GM18861 (cell line): ENCODE measurements around the gene HAUS2.
"Not testable (repeated sequence)": the region's sequence is repeated elsewhere in the genome, so short reads cannot be mapped to it uniquely, and the experiment has no call there.

Experiments
- ATAC-seq: cut with Tn5 transposase; IDR thresholded peaks from one replicate; pipeline ENCODE4 v1.9.1; 2021; ENCODE audit not compliant: unreplicated experiment

Gene HAUS2

GRCh38 chr15:42548249-42549031 lies at the start of gene HAUS2, which contains the start of gene LRRC57:
Gene HAUS2, plus strand, starts transcription at chr15:42548838. Its CDS starts 35 bp downstream, at chr15:42548873.
Gene LRRC57, minus strand, starts transcription at chr15:42548793. Its CDS starts 359 bp downstream, at chr15:42548434.
- ATAC-seq, result peak; percentile 74

- ATAC-seq, result no peak
Observed at GRCh38 chr15:42499858-42500609, 48.6 kb upstream of the HAUS2 start.

GRCh38 chr15:42502477-42502876 lies 46.2 kb upstream of the HAUS2 start:
- ATAC-seq, result no peak

- no peak for ATAC-seq
Observed at GRCh38 chr15:42503825-42504224, 44.8 kb upstream of the HAUS2 start.

- peak; percentile 12 for ATAC-seq
Observed at GRCh38 chr15:42504631-42505030, 44.0 kb upstream of the HAUS2 start.

GRCh38 chr15:42507514-42507913 lies 41.1 kb upstream of the HAUS2 start:
- no peak for ATAC-seq

- ATAC-seq, result no peak
Observed at GRCh38 chr15:42508263-42508690, 40.4 kb upstream of the HAUS2 start.

- no peak for ATAC-seq
Observed at GRCh38 chr15:42510258-42511006, 38.2 kb upstream of the HAUS2 start.

- no peak for ATAC-seq
Observed at GRCh38 chr15:42511007-42511391, 37.6 kb upstream of the HAUS2 start.

GRCh38 chr15:42523331-42523730 lies 25.3 kb upstream of the HAUS2 start:
- no peak for ATAC-seq

GRCh38 chr15:42528970-42529369 lies 19.7 kb upstream of the HAUS2 start:
- ATAC-seq, result no peak

- ATAC-seq, result no peak
Observed at GRCh38 chr15:42533246-42533645, 15.4 kb upstream of the HAUS2 start.

GRCh38 chr15:42544853-42545629 lies 3.6 kb upstream of the HAUS2 start:
- ATAC-seq, result no peak

- ATAC-seq, result no peak
Observed at GRCh38 chr15:42547918-42548248, 755 bp upstream of the HAUS2 start.

- ATAC-seq, result peak; percentile 8
Observed at GRCh38 chr15:42549032-42549491, 424 bp downstream of the HAUS2 start.

- no peak for ATAC-seq
Observed at GRCh38 chr15:42549741-42550392, 1.2 kb downstream of the HAUS2 start.

GRCh38 chr15:42553554-42553953 lies 4.9 kb downstream of the HAUS2 start:
- ATAC-seq, result no peak

- ATAC-seq, result not testable (repeated sequence)
Observed at GRCh38 chr15:42556550-42557207, 8.0 kb downstream of the HAUS2 start.

GRCh38 chr15:42558739-42559138 lies 10.1 kb downstream of the HAUS2 start:
- ATAC-seq, result no peak
